ENCODE data around the gene RAD51C.

DNA sequence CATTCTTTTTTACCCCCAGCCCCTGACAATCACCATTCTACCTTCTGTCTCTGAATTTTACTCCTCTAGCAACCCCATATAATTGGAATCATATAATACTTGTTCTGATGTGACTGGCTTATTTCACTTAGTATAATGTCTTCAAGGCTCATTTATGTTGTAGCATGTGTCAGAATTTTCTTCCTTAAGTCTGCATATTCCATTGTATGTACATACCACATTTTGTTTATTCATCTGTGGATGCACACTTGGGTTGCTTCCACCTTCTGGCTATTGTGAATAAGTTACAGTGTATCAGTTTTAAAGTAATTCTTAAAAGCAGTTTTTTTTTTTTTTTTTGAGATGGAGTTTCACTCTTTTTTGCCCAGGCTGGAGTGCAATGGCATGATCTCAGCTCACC is 38.5 kb downstream of the RAD51C start:
- TF ChIP-seq TAF1 (IDR thresholded peaks at IDR 0.05; ENCODE audit: borderline replicate concordance, insufficient read depth, low read length): no peak
- TF ChIP-seq, protein P1, sequence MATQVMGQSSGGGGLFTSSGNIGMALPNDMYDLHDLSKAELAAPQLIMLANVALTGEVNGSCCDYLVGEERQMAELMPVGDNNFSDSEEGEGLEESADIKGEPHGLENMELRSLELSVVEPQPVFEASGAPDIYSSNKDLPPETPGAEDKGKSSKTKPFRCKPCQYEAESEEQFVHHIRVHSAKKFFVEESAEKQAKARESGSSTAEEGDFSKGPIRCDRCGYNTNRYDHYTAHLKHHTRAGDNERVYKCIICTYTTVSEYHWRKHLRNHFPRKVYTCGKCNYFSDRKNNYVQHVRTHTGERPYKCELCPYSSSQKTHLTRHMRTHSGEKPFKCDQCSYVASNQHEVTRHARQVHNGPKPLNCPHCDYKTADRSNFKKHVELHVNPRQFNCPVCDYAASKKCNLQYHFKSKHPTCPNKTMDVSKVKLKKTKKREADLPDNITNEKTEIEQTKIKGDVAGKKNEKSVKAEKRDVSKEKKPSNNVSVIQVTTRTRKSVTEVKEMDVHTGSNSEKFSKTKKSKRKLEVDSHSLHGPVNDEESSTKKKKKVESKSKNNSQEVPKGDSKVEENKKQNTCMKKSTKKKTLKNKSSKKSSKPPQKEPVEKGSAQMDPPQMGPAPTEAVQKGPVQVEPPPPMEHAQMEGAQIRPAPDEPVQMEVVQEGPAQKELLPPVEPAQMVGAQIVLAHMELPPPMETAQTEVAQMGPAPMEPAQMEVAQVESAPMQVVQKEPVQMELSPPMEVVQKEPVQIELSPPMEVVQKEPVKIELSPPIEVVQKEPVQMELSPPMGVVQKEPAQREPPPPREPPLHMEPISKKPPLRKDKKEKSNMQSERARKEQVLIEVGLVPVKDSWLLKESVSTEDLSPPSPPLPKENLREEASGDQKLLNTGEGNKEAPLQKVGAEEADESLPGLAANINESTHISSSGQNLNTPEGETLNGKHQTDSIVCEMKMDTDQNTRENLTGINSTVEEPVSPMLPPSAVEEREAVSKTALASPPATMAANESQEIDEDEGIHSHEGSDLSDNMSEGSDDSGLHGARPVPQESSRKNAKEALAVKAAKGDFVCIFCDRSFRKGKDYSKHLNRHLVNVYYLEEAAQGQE (IDR thresholded peaks at IDR 0.05; ENCODE audit: insufficient read depth in 1 of 2, low read depth in 2 of 2, low read length in 2 of 2): no peak
